KBM-7 (cell line): Measurements from ENCODE around the gene DUSP28.

Source experiments
- DNase-seq: peaks from one replicate; pipeline ENCODE4 v3.0.0-alpha.2; 2015
- in situ Hi-C: fragments of 300-500 bp; cut with MboI; formaldehyde crosslinking; loops from 2 replicates; pipeline ENCODE4 v1.14.3; 2020; ENCODE audit warnings: low sequenced_read_pairs, low pct_unique_long_range_greater_than_20kb, mixed read lengths

DUSP28 gene

GRCh38 chr2:240593703-240594451 lies 33.7 kb downstream of the DUSP28 start:
- in situ Hi-C loops, result no loop called here
- no peak for DNase-seq

GRCh38 chr2:240594511-240595380 lies 34.6 kb downstream of the DUSP28 start:
- DNase-seq, result no peak
- in situ Hi-C loops, result no loop called here

- peak; percentile 72 for DNase-seq
- in situ Hi-C loops, result no loop called here
Measured at GRCh38 chr2:240595381-240596079, 35.4 kb downstream of the DUSP28 start.

- DNase-seq, result no peak
- in situ Hi-C loops, result no loop called here
Measured at GRCh38 chr2:240596080-240596460, 35.9 kb downstream of the DUSP28 start.

GRCh38 chr2:240596491-240596931 lies 36.4 kb downstream of the DUSP28 start:
- in situ Hi-C loops, result no loop called here
- no peak for DNase-seq

GRCh38 chr2:240597054-240597418 lies 36.9 kb downstream of the DUSP28 start:
- in situ Hi-C loops, result no loop called here
- no peak for DNase-seq

GRCh38 chr2:240597419-240598181 lies 37.4 kb downstream of the DUSP28 start:
- in situ Hi-C loops, result no loop called here
- no peak for DNase-seq

GRCh38 chr2:240598311-240598911 lies 38.3 kb downstream of the DUSP28 start:
- DNase-seq, result no peak
- in situ Hi-C loops, result no loop called here

GRCh38 chr2:240599141-240599583 lies 39.0 kb downstream of the DUSP28 start:
- no peak for DNase-seq
- in situ Hi-C loops, result no loop called here

GRCh38 chr2:240600451-240600961 lies 40.3 kb downstream of the DUSP28 start:
- no peak for DNase-seq
- in situ Hi-C loops, result no loop called here

- in situ Hi-C loops, result no loop called here
- DNase-seq, result no peak
Measured at GRCh38 chr2:240601061-240601830, 41.1 kb downstream of the DUSP28 start.

- in situ Hi-C loops, result no loop called here
Measured at GRCh38 chr2:240601831-240602160, 41.6 kb downstream of the DUSP28 start.

GRCh38 chr2:240602266-240603050 lies 42.3 kb downstream of the DUSP28 start:
- in situ Hi-C loops, result no loop called here
- no peak for DNase-seq

More at GRCh38 chr2:240601831-240602160, 41.6 kb downstream of the DUSP28 start:
- no peak for DNase-seq

- in situ Hi-C loops, result no loop called here
- no peak for DNase-seq
Measured at GRCh38 chr2:240603081-240603835, 43.1 kb downstream of the DUSP28 start.

- in situ Hi-C loops, result no loop called here
- DNase-seq, result no peak
Measured at GRCh38 chr2:240603846-240604245, 43.7 kb downstream of the DUSP28 start.

- in situ Hi-C loops, result no loop called here
- DNase-seq, result no peak
Measured at GRCh38 chr2:240604291-240604938, 44.3 kb downstream of the DUSP28 start.
